ENCODE data around the gene SLC26A6. TPM values are rescaled to one million over a fixed set of nuclear protein-coding genes. Genes with fewer than 3 reads are reported as not detected.

Gene SLC26A6
- total RNA-seq, 1 donor from 2014 or later = 8.4 TPM

DNA sequence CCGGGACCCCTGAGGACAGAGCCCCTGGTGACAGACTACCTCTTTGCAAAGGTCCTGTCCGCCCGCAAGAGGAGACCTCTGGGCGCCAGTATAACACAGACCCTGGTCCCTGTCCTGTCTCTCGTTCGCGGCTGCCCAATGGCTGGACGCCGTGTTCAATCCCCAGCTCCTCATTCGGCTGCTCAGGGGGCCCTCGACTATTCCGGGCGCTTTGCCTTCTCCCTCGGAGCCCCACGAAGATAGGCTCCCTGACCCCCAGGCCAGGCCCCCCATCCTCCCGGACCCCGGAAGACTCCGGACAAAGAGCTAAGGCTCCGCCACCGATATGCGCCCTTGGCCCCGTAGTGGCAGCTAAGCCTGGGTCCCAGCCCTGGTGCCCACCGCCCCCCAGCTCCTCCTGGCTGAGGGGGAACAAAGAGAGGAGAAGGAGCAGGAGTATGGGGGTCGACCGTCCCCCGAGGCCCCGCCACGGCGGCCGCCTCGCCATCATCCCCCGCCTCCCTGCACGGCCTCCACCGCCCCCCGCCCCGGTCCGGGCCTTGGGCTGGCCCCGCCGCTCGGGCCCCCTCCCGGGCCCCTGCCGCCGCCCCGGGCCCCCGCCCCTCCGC is 27.0 kb upstream of the SLC26A6 start:
- no peak for DNase-seq (ENCODE audit: low spot score)
- ATAC-seq = no peak

DNA sequence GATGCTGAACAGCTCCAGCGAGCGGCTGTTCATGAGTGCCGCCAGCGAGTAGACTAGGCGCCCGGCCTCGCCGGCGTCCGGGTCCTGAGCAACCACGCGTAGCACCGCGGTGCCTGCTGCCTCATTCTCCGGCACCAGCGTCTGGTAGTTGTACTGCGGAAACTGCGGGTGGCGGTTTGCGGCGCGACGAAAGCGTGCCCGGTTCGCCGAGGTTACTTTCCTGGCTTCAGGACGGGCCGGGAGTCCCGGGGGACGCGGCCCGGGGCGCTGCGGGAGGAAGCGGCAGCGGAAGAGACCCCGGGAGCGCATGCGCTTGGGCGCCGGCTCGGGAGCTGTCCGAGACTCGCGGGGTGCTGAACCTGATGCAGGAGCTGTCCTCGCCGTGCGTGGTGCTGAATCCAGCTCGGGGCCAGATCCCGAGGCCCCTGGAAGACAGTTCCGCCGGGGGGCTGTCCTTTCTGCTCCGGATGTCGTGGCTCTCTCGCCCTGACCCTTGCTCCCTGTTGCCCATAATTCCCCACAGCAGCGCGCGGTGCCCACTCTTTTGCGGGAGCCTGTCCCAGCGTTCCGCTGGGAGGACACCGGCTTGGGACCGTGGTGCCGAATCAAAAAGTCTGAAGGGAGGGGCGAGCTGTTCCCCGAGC is 26.4 kb upstream of the SLC26A6 start:
- peak; percentile 72 for ATAC-seq
- DNase-seq (ENCODE audit: low spot score) = peak; percentile 60

DNA sequence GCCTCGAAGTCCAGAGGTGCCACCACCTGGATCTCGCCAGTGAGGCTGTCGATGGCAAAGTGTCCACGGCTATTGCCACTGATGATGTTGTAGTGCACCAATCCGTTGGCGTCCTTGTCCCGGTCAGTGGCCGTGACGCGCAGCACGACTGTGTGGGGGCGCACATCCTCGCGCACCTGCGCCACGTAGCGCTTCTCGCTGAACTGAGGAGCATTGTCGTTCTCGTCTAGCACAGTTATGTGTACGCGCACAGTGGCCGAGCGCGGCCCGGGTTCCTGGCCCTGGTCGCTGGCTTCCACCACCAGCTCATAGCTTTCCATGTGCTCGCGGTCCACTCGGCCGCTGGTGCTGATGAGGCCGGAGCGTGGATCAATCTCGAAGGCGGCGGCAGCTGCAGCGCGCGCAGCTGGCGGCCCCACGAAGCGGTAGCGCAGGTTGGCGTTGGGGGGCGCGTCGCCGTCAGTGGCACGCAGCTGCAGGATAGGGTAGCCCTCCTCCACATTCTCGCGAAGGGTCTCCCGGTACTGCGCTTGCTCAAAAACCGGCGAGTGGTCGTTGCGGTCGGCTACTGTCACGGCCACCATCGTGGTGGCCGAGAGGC is 25.6 kb upstream of the SLC26A6 start:
- ATAC-seq (no peak), DNase-seq (ENCODE audit: low spot score) (no peak)

DNA sequence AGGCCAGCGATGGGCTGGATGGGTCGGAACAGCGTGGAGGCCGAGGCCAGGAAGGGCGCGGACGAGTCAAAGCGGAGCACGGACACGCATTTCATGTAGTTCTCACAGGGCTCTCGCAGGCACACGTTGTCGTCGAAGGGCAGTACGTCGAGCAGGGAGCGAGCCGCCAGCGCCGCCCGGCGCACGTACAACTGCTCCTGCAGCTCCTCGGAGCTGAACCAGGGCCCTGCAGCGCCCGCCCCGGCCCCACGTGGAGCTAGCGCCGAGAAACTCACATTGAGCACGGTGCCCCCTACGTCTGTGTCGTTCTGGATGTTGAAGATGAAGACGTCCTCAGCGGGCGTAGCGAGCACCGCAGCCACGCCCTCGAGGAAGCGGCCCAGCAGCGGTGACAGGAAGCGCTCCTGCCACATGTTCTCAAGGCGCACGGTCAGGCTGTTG is 21.6 kb upstream of the SLC26A6 start:
- ATAC-seq = no peak
- DNase-seq (ENCODE audit: low spot score) = no peak

DNA sequence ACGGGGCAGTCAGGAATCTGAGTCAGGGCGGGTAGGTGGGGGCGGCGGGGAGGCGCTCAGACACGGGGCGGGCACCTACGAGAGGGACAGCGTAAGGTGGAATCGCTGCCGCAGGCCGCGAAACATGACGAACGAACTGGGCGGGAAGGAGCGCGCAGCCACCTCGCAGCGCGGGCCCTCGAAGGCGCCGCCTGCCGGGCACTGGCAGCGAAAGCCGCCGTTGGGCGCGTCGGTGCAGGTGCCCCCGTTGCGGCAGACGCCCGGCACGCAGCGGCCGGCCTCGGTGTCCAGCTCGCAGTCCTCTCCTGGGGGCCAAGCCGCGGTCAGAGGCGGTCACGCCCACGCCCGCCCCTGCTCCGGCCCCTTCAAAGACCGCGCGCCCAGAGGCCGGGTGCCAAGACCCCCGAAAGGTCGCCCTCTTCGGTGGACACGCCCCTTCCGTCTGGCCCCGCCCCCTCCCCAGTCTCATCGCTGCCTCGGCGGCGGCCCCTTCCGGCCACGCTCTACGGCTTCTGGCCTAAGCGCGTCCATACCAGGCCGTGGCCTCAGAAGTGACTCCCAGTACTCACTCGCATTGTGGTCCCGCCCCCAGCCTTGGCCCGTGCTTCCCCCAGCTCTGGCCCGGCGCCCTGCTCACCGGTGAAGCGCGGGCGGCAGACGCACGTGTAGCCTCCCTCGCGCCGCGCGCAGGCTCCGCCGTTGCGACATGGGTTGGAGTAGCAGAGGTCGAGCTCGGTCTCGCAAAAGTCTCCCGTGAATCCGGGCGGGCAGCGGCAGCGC is 21.0 kb upstream of the SLC26A6 start:
- peak; percentile 85 for DNase-seq (ENCODE audit: low spot score)
- ATAC-seq = peak; percentile 90

DNA sequence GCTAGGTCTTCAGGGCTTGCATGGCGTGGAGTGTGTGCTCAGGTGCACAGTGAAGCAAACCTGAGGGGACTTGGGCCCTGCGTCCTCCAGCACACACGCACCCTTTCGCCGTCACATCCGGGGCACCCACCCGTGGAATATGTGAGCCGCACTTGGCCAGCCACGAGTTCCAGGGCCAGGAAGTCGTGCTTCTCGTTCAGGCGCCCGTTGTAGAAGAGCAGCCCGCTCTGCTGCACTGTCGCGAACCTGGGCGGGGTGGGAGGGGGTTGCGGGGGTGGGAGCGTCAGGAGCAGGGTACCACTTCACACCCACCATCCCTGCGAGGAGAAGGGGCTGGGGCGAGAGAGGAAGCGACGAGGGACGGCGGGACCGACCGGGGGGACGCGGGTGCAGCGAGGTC is 20.3 kb upstream of the SLC26A6 start:
- ATAC-seq = no peak
- no peak for DNase-seq (ENCODE audit: low spot score)

DNA sequence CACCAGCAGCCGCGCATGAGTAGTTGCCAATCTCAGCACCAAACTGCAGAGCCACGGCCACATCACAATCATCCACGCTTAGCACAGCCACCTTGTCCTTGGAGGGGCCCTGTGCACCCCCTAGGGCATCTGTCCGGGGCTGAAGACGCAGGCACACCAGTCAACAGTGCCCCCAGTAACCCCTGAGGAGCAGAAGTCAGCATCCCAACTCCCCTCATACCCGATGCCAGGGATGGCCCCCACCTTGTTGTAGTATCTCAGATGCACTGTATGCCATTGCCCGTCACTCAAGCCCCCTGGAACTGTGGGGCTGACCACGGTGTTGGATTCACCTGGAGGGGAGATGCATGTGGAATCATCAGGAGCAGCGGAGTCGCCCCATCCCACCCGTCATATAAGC is 19.8 kb upstream of the SLC26A6 start:
- DNase-seq (ENCODE audit: low spot score) = no peak
- no peak for ATAC-seq

DNA sequence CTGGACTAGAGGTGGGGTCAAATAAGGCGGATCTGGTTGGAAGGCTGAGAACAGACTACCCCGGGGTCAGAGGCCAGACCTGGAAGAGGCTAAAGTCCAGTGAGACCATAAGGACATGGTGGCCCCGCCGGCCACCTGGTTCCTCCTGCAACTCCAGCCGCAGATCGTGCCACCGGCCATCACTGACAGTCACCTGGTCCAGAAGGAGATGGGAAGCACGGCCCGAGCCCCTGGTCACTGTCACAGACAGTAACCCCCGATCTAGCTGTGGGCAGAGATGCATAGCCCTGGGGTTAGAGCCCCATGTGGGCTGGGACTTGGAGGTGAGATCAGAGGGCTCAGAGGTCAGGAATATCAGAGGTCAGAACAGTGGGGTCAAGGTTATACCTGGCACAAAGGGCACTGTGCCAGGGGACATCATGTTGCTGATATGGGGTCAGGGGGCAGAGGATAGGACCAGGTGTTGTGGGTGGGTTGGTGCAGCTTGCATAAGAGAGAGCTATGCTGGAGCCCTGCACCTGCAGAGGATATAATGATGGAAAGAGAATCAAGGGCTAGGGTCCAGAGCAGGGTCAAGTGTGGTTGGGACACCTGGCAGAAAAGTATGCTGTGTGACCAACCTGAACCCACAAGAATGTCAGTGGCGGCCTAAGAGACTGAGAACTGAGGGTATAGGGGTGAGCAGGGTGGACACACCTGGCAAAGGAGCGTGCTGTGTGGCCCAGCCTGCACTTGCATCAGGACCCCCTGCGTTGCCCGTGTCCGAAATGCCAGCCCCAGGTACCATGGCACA is 17.9 kb upstream of the SLC26A6 start:
- ATAC-seq (no peak), DNase-seq (ENCODE audit: low spot score) (no peak)

DNA sequence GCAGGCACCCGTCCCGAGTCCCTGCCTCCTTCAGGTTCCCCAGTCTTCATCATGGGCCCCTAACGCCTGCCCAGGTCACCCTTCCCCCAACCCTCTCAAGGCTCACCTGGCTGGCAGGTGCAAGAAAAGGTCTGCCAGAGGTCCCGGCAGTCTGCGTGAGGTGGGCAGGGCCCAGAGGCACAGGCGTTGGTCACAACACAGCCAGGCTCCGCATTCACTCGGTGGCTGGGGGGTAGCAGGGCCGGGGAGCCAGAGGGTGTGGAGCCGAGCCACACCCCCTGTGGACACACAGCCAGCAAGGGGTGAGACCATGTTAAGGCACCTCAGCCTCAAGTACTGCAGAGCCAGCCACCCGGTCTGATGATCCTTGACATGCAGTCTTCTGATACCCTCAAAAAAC is 16.5 kb upstream of the SLC26A6 start:
- DNase-seq (ENCODE audit: low spot score) = no peak
- ATAC-seq = no peak

DNA sequence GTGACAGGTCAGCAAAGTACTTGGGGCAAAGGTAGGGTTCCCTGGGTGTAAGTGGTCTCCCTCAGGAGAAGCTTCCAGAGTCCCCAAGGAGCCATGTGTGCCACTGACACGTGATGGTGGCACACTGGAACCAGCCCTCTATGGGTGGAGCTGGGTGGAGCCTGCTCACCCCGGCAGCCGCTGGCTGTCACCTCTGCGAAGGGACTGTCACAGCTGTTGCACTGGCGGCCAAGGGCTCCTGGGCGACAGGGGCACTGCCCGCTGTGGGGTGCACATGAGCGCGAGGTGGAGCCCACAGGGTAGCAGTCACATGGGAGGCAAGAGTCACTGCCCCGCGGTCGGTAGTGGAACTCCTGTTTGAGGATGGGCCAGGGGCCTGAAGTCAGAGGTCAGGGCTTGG is 15.5 kb upstream of the SLC26A6 start:
- DNase-seq (ENCODE audit: low spot score) = no peak
- no peak for ATAC-seq

DNA sequence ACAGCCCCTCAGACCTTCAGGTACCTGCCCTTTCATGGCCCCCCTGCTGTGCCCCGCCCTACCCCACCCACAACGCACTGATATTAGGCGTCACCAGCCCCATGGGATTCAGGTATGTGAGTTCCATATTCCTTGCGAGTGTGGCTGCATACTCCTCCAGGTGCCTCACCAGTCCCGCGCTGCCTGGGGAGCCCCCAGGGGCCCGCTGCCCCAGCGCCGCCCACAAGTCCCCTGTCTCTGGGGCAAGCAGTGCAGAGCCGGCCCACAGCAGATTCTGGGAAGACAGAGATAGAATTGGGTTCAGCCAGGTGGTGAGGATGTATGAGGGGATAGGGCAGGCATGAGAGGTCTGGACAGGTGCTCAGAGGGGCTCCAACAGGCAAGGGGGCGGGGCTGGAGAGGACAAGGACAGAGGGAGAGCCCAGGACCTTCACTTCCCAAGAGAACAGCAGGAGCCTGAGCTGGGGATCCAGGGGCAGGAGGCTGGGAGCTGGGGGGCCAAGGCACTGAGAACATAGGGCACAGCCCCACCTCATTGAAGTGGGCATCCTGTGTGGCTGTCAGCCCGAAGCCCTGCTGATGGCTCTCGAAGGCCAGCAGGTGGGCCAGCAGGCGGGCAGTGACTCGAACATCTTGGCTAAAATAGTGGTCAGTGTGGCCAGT is 13.1 kb upstream of the SLC26A6 start:
- no peak for ATAC-seq
- no peak for DNase-seq (ENCODE audit: low spot score)

DNA sequence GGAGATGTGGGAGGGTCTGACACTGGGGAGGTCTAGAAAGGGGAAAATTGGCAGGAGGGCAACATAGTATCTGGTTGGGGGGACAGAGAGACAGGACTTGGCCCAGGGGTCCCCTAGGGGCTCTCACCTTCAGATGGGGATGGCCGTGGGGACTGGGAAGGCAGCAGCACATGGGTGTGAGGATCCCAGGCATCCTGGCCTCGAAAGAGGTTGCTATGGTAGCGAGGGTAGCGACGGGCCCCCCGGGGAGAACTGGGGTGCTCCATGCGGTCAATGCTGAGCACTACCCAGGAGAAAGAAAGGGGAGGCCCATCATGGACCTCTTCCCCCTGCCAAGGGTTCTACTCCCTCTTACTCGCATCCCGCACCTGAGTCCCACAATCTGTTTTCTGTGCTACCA is 12.5 kb upstream of the SLC26A6 start:
- DNase-seq (ENCODE audit: low spot score) (no peak), ATAC-seq (no peak)

DNA sequence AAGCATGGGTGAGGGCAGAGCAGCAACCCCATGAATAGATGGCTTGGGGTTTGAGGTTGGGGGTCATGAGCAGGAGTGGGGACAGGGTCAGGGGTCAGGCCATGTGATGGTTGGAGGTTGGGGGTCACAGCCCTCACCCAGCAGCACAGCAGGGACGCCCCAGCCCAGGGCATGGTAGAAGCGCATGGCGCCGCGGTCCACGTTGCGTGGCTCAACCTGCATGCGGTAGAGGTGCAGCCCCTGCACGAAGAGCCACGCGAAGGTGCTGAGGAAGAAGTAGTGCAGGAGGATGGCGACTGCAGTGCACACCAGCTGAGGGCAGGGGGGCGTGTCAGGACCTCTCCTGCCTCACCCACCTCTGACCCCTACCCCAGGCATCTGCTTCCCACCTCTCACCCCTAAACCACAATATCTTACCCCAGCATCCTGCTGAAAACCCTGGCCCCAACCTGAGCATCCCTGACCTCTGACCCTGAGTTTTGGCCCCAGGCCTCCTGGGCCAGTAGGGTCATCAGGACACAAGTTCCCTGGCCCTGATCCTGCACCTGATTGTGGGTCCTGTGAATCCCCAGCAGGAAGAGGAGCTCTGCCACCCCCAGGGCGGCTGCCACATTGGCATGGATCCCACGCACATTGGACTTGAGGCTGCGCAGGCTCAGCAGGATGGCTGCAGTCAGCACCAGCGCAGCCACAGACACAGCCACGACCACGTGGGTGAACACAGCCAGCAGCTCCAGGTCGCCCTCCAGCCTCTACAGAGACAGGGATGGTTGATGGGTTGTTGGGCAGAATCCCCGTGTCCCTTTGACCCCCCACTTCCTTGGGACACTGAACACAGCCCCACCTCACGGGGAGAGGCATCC is 9.9 kb upstream of the SLC26A6 start:
- no peak for ATAC-seq
- DNase-seq (ENCODE audit: low spot score) = no peak

DNA sequence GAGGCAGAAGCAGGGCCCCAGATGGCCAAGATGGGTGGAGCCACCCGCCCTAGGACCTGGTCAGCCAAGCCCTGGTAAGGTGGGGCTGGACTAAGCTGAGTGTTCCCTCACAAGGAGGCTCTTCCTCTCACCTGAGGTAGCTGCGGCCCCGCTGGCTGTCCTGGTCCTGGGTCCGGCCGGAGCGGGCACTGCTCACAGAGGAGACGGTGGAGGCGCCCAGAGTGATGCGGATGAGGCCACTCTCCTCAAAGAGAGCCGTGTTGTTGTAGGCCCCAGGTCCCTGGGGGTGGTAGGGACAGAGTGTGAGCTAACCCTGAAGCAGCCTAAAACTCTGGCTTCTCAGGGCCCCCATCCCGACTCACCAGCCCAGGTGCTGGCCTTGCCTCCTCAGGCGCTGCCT is 7.3 kb upstream of the SLC26A6 start:
- no peak for ATAC-seq

DNA sequence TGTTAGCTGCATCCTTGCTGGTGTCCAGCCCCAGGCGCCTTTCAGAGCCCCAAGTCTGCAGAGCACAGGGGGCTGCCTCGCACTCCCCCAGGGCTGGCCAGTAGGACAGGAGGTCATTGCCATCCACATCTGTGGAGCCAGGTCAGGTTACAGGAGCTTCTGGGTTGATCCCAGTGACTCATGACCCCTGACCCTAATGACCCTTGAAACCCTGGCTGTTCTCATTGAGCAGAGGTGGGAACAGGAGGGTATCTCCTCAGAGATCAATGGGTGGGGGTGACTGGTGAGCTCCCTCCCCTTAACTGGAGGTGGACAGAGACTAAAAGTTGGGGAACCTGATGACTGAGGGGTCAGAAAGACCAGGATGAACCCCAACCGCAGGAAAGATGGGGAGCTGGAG is 6.1 kb upstream of the SLC26A6 start:
- ATAC-seq = peak; percentile 20

More for the DNA sequence above, 7.3 kb upstream of the SLC26A6 start:
- no peak for DNase-seq (ENCODE audit: low spot score)

DNA sequence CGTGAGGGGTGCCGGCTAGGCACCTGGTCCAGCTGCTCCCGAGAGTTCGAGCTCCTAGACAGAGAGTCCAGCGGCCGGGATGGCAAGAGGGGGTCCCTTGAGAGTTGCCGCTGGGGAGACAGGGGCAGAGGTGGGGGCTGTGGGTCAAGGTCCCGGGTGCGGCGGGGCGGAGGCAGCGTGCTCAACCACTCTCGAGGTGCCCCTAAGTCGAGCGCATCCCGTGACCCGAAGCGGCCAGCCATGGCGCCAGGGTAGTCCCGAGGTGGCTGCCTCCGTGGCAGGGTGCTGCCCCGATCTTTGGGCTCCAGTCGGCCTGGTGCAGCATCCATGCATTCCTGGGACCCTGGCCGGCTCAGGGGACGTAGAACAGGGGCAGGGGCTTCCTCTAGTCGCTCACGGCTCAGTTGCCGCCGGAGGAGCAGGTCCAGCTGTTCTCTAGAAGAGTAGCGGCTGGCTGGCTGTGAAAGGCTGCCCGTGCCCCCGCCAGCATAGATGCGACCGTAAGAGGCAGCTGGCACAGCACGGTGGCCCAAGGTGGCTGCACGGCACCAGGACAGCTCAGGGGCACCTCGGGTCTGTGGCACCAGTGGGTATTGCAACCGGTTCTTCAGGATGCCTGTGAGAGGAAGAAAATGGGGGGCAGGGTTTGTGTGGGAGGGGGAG is 4.8 kb upstream of the SLC26A6 start:
- DNase-seq (ENCODE audit: low spot score) (no peak), ATAC-seq (no peak)

More for the DNA sequence above, 6.1 kb upstream of the SLC26A6 start:
- DNase-seq (ENCODE audit: low spot score) = no peak

DNA sequence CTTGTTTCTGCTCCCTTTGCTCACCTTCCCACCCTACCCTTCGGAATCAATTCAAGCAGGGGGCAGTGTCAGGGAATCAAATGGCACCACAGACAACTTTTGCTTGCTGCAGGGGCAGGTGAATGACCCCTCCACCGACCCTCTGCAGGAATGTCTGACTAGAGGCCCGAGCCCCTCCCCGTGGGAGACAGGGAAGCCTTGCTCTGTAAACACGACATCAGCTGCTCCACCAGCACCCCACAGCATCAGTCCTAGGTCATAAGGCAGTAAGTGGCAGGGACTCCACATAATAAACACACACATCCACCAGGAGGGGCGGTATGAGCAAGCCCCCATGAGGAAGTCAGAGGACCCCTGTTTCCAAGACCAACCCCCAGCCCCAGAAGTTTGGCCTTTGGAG is 2.0 kb upstream of the SLC26A6 start:
- ATAC-seq (no peak), DNase-seq (ENCODE audit: low spot score) (no peak)

DNA sequence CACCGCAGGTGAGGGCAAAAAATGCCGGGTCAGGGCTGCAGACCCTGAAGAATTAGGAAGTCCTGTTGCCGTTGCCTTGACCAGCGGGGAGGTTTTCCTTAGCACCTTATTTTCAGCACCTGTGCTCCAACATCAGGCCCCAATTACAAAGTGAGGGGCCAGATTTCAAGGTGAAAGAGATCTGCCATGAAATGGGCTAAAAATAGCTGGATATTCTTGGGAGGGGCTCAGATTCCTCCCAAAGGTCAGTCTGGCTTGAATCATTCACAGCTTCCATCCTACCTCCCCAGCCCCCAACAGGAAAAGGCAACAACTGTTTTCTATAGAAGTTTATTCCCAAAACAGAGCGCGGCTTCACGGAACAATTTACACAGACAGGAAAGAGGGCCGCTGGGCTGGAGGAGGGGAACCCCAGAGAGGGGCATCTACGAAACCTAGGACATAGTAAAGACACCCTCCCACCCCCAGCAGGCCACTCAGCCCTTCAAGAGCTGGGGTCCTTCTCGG is 941 bp upstream of the SLC26A6 start:
- DNase-seq (ENCODE audit: low spot score) = no peak
- no peak for ATAC-seq

Data from left lobe of liver (tissue), 2 donors.